Measurements from ENCODE around the gene PSMD9.

The PSMD9 gene

GRCh38 chr12:121964813-121965643, 76.4 kb downstream of the PSMD9 start:
- H3K4me3 ChIP-seq (ENCODE audit: low read depth, low read length): no peak overlapping the region
- no peak for TF ChIP-seq CTCF (conservative IDR thresholded peaks at IDR 0.05; ENCODE audit: low read depth, low read length)
- peak; percentile 7 for DNase-seq (ENCODE audit: low read depth)

- no peak for TF ChIP-seq CTCF (conservative IDR thresholded peaks at IDR 0.05; ENCODE audit: low read depth, low read length)
- no peak overlapping the region for H3K4me3 ChIP-seq (ENCODE audit: low read depth, low read length)
- DNase-seq (ENCODE audit: low read depth): no peak
Observed at GRCh38 chr12:121966959-121967358, 78.4 kb downstream of the PSMD9 start.
